Adrenal gland (tissue), 12 donors: ENCODE results near the gene RPSA. TPM values are rescaled to one million over a fixed set of nuclear protein-coding genes. Genes with fewer than 3 reads are reported as not detected.

Experiments
- DNase-seq, 7 donors: peaks; one replicate each; pipeline ENCODE4 v3.0.0-alpha.2; 2019 to 2020
- H3K27ac ChIP-seq, 5 donors: fragments of 200-600 bp; sonication (generic) in 4 of 5; 1 replicate in 3 of 5; 2 replicates in 2 of 5; pipeline versions ENCODE4 v1.5.1 to v1.8.0; 2016 to 2020; ENCODE audit warnings: mild to moderate bottlenecking in 1 of 5
- H3K27me3 ChIP-seq: fragments of 200-600 bp; 2 replicates; pipeline ENCODE4 v1.8.0; 2021
- H3K36me3 ChIP-seq, 2 donors: fragments of 200-600 bp; replicated peaks in 1 of 2; 1 replicate in 1 of 2; 2 replicates in 1 of 2; pipeline versions ENCODE4 v1.5.1 to v1.8.0; 2018 to 2022
- H3K4me1 ChIP-seq, 2 donors: fragments of 200-600 bp; replicated peaks in 1 of 2; 1 replicate in 1 of 2; 2 replicates in 1 of 2; pipeline versions ENCODE4 v1.5.1 to v1.8.0; 2018 to 2021
- H3K4me3 ChIP-seq, 4 donors: fragments of 200-600 bp; sonication (generic) in 3 of 4; one replicate each; pipeline ENCODE4 v1.5.1; 2016 to 2018
- H3K9me3 ChIP-seq, 3 donors: fragments of 200-600 bp; sonication (generic) in 1 of 3; replicated peaks in 1 of 3; 1 replicate in 2 of 3; 2 replicates in 1 of 3; pipeline versions ENCODE4 v1.5.1 to v1.8.0; 2016 to 2021
- POLR2A ChIP-seq, 2 donors: fragments of 450-650 bp; IDR thresholded peaks; one replicate each; pipeline ENCODE4 v1.6.1; 2017; ENCODE audit warnings: antibody characterized with exemption in 2 of 2, mild to moderate bottlenecking in 2 of 2, moderate library complexity in 1 of 2
- WGBS, 4 donors: extraction: QIAGEN DNeasy Blood & Tissue Kit in 2 of 4; methylation state at CpG; one replicate each; pipeline versions ENCODE4 v1.1.5 to v1.1.7; 2013 to 2017; 5-methylcytosine and 5-hydroxymethylcytosine counted together
- intact Hi-C, 2 donors: fragments of 100-400 bp; cut with DNase I; formaldehyde crosslinking; loops; one replicate each; pipeline versions ENCODE4 v1.14.1 to v1.15.0; 2022 to 2023
- polyA plus RNA-seq, 3 donors: library from polyadenylated mRNA; stranded (reverse); fragments of 200-250 nt in 2 of 3; fragments of 350-450 nt in 1 of 3; fragmentation: Illumina TruSeq in 1 of 3; extraction: RNeasy Lipid Tissue Mini Kit (QIAGEN cat#74804) in 1 of 3; gene quantifications; one replicate each; pipeline ENCODE4 v1.2.3, GENCODE V29; 2013 to 2014
- total RNA-seq, 9 donors: library from RNA; depleted of rRNA in 4 of 9; stranded (reverse); fragments of >200 nt in 4 of 9; fragments of 120-200 nt in 1 of 9; fragmentation: NEBNext Ultra II Directional in 1 of 9; extraction: Animal tissue kit (Norgen Biotek cat#: 25700) in 1 of 9; gene quantifications; one replicate each; pipeline versions ENCODE4 v1.1.0 to v1.2.4, GENCODE V29; 2013 to 2023
- TF ChIP-seq, protein P1 (sequence below), 6 experiments: fragments of 450-650 bp in 4 of 6; fragments of 200-600 bp in 2 of 6; sonication (generic) in 1 of 6; IDR thresholded peaks; 1 replicate in 5 of 6; 2 replicates in 1 of 6; pipeline versions ENCODE4 v1.5.1 to v1.8.0; 2016 to 2021; ENCODE audit warnings: antibody characterized with exemption in 6 of 6, mild to moderate bottlenecking in 2 of 6, moderate library complexity in 1 of 6
- donor health status: healthy with polysubstance abuse.
- donor health status: Bipolar disorder and iron deficiency.
- donor health status: DM: yes; HTN: yes; CAD: no.
- donor health status: DM: no; HTN: no; CAD: no.
- donor health status: DM: no; HTN: no; CAD: no.
- donor health status: DM: yes; HTN: yes; CAD: no.

Gene RPSA
- total and polyA plus RNA-seq, 12 donors, result 525 to 1,751 (median 852) TPM

DNA sequence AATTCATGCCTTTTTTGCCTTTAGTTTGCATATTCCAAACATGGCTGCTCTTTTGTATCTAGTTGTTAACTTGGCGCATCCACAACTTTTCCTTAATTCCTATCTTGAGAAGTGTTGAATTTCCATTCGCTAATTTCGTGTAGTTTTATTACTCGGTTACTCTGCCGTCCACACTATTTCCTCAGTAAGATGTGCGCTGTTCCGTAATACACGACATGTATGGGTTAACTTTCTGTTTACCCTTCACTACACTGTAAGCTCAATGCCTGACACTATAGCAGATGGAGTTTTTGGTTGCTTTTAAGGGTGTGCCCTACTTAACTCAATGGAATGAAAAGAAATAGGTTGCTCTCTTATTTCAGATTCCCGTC is 724 bp downstream of the RPSA start:
- TF ChIP-seq, protein P1, sequence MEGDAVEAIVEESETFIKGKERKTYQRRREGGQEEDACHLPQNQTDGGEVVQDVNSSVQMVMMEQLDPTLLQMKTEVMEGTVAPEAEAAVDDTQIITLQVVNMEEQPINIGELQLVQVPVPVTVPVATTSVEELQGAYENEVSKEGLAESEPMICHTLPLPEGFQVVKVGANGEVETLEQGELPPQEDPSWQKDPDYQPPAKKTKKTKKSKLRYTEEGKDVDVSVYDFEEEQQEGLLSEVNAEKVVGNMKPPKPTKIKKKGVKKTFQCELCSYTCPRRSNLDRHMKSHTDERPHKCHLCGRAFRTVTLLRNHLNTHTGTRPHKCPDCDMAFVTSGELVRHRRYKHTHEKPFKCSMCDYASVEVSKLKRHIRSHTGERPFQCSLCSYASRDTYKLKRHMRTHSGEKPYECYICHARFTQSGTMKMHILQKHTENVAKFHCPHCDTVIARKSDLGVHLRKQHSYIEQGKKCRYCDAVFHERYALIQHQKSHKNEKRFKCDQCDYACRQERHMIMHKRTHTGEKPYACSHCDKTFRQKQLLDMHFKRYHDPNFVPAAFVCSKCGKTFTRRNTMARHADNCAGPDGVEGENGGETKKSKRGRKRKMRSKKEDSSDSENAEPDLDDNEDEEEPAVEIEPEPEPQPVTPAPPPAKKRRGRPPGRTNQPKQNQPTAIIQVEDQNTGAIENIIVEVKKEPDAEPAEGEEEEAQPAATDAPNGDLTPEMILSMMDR (IDR thresholded peaks at IDR 0.05), result no peak
- no peak for TF ChIP-seq POLR2A (IDR thresholded peaks at IDR 0.05)
- H3K4me1 ChIP-seq, result peaks cover 6 to 18% of the 10 kb centered on the region in 2 donors
- intact Hi-C loops, result no loop called here
- DNase-seq, result no peak
- peak overlapping the region in 3 of 5 donors; percentile 78 to 86 (median 85) for H3K27ac ChIP-seq
- H3K36me3 ChIP-seq, result peaks cover 0 to 31% of the 10 kb centered on the region in 2 donors
- no peaks in the 10 kb centered on the region for H3K9me3 ChIP-seq
- H3K4me3 ChIP-seq, result peak overlapping the region; percentile 56 to 85 (median 66)
- H3K27me3 ChIP-seq, result no peaks in the 10 kb centered on the region
- 2 to 5% (median 4%) methylated on average over 9 of the region's 9 CpGs for WGBS, 4 donors

DNA sequence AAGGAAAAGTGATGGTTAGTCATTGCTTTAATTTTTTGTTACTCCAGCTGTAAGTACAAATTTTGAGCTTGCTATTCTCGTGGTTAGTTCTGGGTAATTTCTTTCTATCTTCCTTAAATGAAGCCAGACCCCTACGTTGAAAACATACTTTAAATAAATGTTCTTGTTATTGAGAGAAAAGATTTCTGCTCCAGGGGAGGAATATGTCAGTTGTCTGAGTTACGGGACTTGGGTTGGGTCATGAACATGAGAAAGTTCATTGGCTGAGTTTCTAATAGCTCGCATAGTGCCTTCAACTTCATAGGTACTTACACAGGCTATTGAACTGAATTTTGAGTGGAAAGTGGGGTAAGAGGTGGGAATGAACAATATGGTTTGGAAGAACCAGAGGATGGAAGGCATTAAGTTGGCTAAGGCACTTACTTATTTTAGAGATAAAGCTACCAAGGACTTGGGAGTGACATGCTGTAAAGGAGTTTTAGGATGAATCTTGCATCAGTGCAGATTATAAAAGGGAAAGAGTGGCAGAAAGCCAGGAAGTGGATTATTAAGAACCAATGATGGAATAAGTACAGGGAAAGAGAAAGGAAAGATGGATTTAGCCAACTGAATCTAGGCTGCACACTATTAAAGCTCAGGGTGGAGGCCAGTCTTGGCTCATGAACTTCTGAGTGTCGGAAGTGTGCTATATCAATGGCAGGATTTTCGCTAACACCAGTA is 1.4 kb downstream of the RPSA start:
- DNase-seq, result no peak
- WGBS, 4 donors, result 67 to 74% (median 69%) methylated on average over 6 of the region's 6 CpGs
- intact Hi-C loops, result no loop called here
- peak overlapping the region in 1 of 5 donors; percentile 0 for H3K27ac ChIP-seq
- H3K27me3 ChIP-seq, result no peaks in the 10 kb centered on the region
- H3K4me1 ChIP-seq, result peaks cover 6 to 18% of the 10 kb centered on the region in 2 donors
- H3K4me3 ChIP-seq, result peak overlapping the region in 1 of 4 donors; percentile 85
- no peak for TF ChIP-seq POLR2A (IDR thresholded peaks at IDR 0.05)
- TF ChIP-seq, protein P1 (IDR thresholded peaks at IDR 0.05), result no peak
- peaks cover 0 to 38% of the 10 kb centered on the region in 2 donors for H3K36me3 ChIP-seq
- no peaks in the 10 kb centered on the region for H3K9me3 ChIP-seq

DNA sequence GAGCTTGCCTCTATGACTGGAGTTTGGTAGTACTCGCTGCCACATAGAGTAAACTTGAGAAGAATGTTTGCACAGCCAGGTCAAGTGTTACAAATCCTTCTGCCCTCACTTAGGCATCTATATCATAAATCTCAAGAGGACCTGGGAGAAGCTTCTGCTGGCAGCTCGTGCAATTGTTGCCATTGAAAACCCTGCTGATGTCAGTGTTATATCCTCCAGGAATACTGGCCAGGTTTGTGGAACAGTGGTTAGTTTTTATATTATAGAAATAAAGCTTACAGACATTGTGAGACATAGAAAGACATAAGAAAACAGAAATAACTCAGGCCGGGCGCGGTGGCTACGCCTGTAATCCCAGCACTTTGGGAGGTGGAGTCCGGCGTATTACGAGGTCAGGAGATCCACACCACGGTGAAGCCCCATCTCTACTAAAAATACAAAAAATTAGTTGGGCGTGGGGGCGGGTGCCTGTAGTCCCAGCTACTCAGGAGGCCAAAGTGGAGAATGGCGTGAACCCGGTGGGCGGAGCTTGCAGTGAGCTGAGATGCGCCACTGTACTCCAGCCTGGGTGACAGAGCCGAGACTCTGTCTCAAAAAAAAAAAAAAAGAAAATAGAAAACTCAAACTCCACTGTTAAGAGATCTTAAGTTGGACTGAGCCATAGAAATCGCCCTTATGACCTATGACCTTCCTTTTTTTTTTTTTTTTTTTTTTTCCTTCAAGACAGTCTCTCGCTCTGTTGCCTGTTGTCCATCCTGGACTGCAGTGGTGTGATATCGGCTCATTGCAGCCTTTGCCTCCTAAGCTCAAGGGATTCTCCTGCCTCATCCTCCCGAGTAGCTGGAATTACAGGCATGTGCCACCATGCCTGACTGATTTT is 2.2 kb downstream of the RPSA start:
- peaks cover 6 to 18% of the 10 kb centered on the region in 2 donors for H3K4me1 ChIP-seq
- H3K27me3 ChIP-seq, result no peaks in the 10 kb centered on the region
- H3K4me3 ChIP-seq, result no peak overlapping the region
- TF ChIP-seq, protein P1 (IDR thresholded peaks at IDR 0.05), result no peak
- no peak overlapping the region for H3K27ac ChIP-seq
- H3K36me3 ChIP-seq, result peaks cover 0 to 46% of the 10 kb centered on the region in 2 donors
- no peaks in the 10 kb centered on the region for H3K9me3 ChIP-seq
- intact Hi-C loops, result no loop called here
- no peak for DNase-seq
- WGBS, 4 donors, result 82 to 91% (median 85%) methylated on average over 21 of the region's 21 CpGs

DNA sequence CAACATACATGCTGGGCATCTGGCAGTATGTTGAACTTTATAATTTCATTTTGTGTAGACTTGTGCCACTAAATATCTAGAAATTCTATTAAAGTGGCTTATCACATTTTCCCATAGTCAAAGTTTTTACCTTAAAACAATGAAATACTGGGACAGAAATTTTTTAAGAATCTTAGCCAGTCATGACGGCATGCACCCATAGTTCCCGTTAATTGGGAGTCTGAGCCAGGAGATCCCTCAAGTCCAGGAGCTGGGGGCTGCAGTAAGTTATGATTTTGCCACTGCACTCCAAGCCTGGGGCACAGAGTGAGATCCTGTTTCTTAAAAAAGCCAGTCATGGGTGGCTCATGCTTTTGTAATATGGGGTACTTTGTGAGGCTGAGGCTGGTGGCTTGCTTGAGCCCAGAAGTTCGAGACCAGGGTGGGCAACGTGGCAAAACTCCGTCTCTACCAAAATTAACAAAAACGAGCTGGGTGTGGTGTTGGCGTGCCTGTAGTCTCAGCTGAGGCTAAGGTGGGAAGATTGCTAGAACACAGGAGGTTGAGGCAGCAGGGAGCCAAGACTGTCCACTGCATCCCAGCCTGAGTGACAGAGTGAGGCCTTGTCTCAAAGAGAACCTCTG is 3.1 kb downstream of the RPSA start:
- TF ChIP-seq POLR2A (IDR thresholded peaks at IDR 0.05), result no peak
- TF ChIP-seq, protein P1 (IDR thresholded peaks at IDR 0.05), result no peak
- H3K4me1 ChIP-seq, result peaks cover 6 to 18% of the 10 kb centered on the region in 2 donors
- no peak for DNase-seq
- H3K36me3 ChIP-seq, result peaks cover 0 to 48% of the 10 kb centered on the region in 2 donors
- H3K27me3 ChIP-seq, result no peaks in the 10 kb centered on the region
- H3K27ac ChIP-seq, result no peak overlapping the region
- 68 to 86% (median 77%) methylated on average over 7 of the region's 7 CpGs for WGBS, 4 donors
- H3K9me3 ChIP-seq, result no peaks in the 10 kb centered on the region
- no peak overlapping the region for H3K4me3 ChIP-seq
- intact Hi-C loops, result no loop called here
